ENCODE data around the gene AK2.

Gene AK2

GRCh38 chr1:32965251-32965747, 71.4 kb downstream of the AK2 start:
- ATAC-seq = no peak
- TF ChIP-seq GLIS3 (CRISPR knock-in tag; IDR thresholded peaks at IDR 0.05) (no peak), ZNF8 (CRISPR knock-in tag; IDR thresholded peaks at IDR 0.05) (no peak), ZNF70 (CRISPR knock-in tag; IDR thresholded peaks at IDR 0.05) (no peak), CSRNP3 (CRISPR knock-in tag; IDR thresholded peaks at IDR 0.05) (no peak), CSDC2 (CRISPR knock-in tag; IDR thresholded peaks at IDR 0.05) (no peak)

GRCh38 chr1:32964461-32965250, 72.0 kb downstream of the AK2 start, which contains the start of gene RNF19B:
Gene RNF19B, minus strand, starts transcription at chr1:32964809. Its CDS starts 124 bp downstream, at chr1:32964685.
- no peak for TF ChIP-seq ZFP30 (CRISPR knock-in tag; IDR thresholded peaks at IDR 0.05)
- TF ChIP-seq ZNF70 (CRISPR knock-in tag; IDR thresholded peaks at IDR 0.05) = no peak
- TF ChIP-seq OSR1 (CRISPR knock-in tag; IDR thresholded peaks at IDR 0.05) = no peak
- TF ChIP-seq CSDC2 (CRISPR knock-in tag; IDR thresholded peaks at IDR 0.05) = no peak
- TF ChIP-seq TSHZ2 (CRISPR knock-in tag; IDR thresholded peaks at IDR 0.05) = no peak
- no peak for TF ChIP-seq ZFP3 (CRISPR knock-in tag; IDR thresholded peaks at IDR 0.05)
- peak; percentile 98 for ATAC-seq

- no peak for TF ChIP-seq OSR1 (CRISPR knock-in tag; IDR thresholded peaks at IDR 0.05)
- ATAC-seq = peak; percentile 37
Measured at GRCh38 chr1:32963746-32964460, 72.8 kb downstream of the AK2 start.

- no peak for ATAC-seq
- no peak for TF ChIP-seq ARNTL (CRISPR knock-in tag; IDR thresholded peaks at IDR 0.05; ENCODE audit: borderline replicate concordance, low read depth)
- TF ChIP-seq ZNF8 (CRISPR knock-in tag; IDR thresholded peaks at IDR 0.05) = no peak
- TF ChIP-seq TCF4 (CRISPR knock-in tag; IDR thresholded peaks at IDR 0.05; ENCODE audit: borderline replicate concordance) = no peak
- TF ChIP-seq ISL1 (CRISPR knock-in tag; IDR thresholded peaks at IDR 0.05) = no peak
- TF ChIP-seq ZNF565 (CRISPR knock-in tag; conservative IDR thresholded peaks at IDR 0.05; ENCODE audit: low read depth) = no peak
- no peak for TF ChIP-seq OSR1 (CRISPR knock-in tag; IDR thresholded peaks at IDR 0.05)
- TF ChIP-seq ZC3H10 (CRISPR knock-in tag; IDR thresholded peaks at IDR 0.05) = no peak
- no peak for TF ChIP-seq CSRNP3 (CRISPR knock-in tag; IDR thresholded peaks at IDR 0.05)
- TF ChIP-seq CREB5 (CRISPR knock-in tag; IDR thresholded peaks at IDR 0.05; ENCODE audit: low read depth) = no peak
- TF ChIP-seq POU6F1 (CRISPR knock-in tag; IDR thresholded peaks at IDR 0.05; ENCODE audit: borderline replicate concordance, low read depth) = no peak
- TF ChIP-seq PATZ1 (CRISPR knock-in tag; IDR thresholded peaks at IDR 0.05; ENCODE audit: borderline replicate concordance) = no peak
- no peak for TF ChIP-seq ZFP3 (CRISPR knock-in tag; IDR thresholded peaks at IDR 0.05)
- no peak for TF ChIP-seq ZFP30 (CRISPR knock-in tag; IDR thresholded peaks at IDR 0.05)
- TF ChIP-seq RARB (CRISPR knock-in tag; IDR thresholded peaks at IDR 0.05) = no peak
- TF ChIP-seq TSHZ2 (CRISPR knock-in tag; IDR thresholded peaks at IDR 0.05) = no peak
- no peak for TF ChIP-seq CSDC2 (CRISPR knock-in tag; IDR thresholded peaks at IDR 0.05)
Measured at GRCh38 chr1:32962248-32962896, 74.3 kb downstream of the AK2 start.

Data from SK-N-SH treated with all-trans-retinoic acid at 6 μM for 48 hours (cell line).